Neural progenitor cell (in vitro differentiated cells): ENCODE measurements around the gene SHROOM3.

Experiments
- CTCF ChIP-seq: fragments of 200-600 bp; sonication (generic); IDR thresholded peaks from 2 replicates; pipeline ENCODE4 v1.5.1; 2017; ENCODE audit warnings: antibody characterized with exemption, mild to moderate bottlenecking
- EZH2 ChIP-seq: fragments of 200-600 bp; sonication (generic); IDR thresholded peaks from 2 replicates; pipeline ENCODE4 v1.6.1; 2017; ENCODE audit warnings: antibody characterized with exemption, mild to moderate bottlenecking, moderate library complexity
- EZH2phosphoT487 ChIP-seq: fragments of 200-600 bp; sonication (generic); IDR thresholded peaks from 2 replicates; pipeline ENCODE4 v1.6.1; 2017; ENCODE audit warnings: antibody characterized with exemption

- TF ChIP-seq CTCF (no peak), EZH2phosphoT487 (no peak), EZH2 (no peak)
These were observed 60.0 kb downstream of the SHROOM3 start for GRCh38 chr4:76494871-76495590.
